GM18907 (cell line): Measurements from ENCODE around the gene SAT2.
"Not testable (repeated sequence)": the region's sequence is repeated elsewhere in the genome, so short reads cannot be mapped to it uniquely, and the experiment has no call there.

ENCODE experiments used
- ATAC-seq: cut with Tn5 transposase; IDR thresholded peaks from one replicate; pipeline ENCODE4 v1.9.1; 2021; ENCODE audit warnings: mild to moderate bottlenecking, moderate library complexity; ENCODE audit not compliant: unreplicated experiment

The SAT2 gene

GRCh38 chr17:7627250-7628121 is at the start of gene SAT2:
SAT2 (minus strand) TSS chr17:7627821; CDS start chr17:7627635, 186 bp downstream.
- ATAC-seq = peak; percentile 82

GRCh38 chr17:7676533-7676932 is 48.9 kb upstream of the SAT2 start:
- ATAC-seq = no peak

- ATAC-seq = no peak
Measured at GRCh38 chr17:7674934-7675333, 47.3 kb upstream of the SAT2 start.

DNA sequence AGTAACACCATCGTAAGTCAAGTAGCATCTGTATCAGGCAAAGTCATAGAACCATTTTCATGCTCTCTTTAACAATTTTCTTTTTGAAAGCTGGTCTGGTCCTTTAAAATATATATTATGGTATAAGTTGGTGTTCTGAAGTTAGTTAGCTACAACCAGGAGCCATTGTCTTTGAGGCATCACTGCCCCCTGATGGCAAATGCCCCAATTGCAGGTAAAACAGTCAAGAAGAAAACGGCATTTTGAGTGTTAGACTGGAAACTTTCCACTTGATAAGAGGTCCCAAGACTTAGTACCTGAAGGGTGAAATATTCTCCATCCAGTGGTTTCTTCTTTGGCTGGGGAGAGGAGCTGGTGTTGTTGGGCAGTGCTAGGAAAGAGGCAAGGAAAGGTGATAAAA is 45.6 kb upstream of the SAT2 start:
- ATAC-seq = no peak

GRCh38 chr17:7668482-7668881 is 40.9 kb upstream of the SAT2 start:
- ATAC-seq = no peak

GRCh38 chr17:7667656-7668406 is 40.2 kb upstream of the SAT2 start:
- no peak for ATAC-seq

- ATAC-seq = no peak
Measured at GRCh38 chr17:7656958-7657609, 29.5 kb upstream of the SAT2 start.

DNA sequence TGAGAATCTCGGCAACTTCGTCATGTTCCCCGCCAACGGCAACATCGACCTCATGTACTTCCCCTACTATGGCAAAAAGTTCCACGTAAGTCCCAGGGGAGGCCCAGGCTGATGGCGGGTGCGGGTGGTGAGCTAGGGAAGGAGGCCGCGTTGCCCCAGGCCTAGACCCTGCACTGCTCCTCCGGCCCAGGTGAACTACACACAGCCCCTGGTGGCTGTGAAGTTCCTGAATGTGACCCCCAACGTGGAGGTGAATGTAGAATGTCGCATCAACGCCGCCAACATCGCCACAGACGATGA is 27.9 kb upstream of the SAT2 start:
- ATAC-seq = no peak

- ATAC-seq = no peak
Measured at GRCh38 chr17:7654832-7655540, 27.4 kb upstream of the SAT2 start.

GRCh38 chr17:7652388-7653356 is 25.1 kb upstream of the SAT2 start:
- ATAC-seq = no peak

DNA sequence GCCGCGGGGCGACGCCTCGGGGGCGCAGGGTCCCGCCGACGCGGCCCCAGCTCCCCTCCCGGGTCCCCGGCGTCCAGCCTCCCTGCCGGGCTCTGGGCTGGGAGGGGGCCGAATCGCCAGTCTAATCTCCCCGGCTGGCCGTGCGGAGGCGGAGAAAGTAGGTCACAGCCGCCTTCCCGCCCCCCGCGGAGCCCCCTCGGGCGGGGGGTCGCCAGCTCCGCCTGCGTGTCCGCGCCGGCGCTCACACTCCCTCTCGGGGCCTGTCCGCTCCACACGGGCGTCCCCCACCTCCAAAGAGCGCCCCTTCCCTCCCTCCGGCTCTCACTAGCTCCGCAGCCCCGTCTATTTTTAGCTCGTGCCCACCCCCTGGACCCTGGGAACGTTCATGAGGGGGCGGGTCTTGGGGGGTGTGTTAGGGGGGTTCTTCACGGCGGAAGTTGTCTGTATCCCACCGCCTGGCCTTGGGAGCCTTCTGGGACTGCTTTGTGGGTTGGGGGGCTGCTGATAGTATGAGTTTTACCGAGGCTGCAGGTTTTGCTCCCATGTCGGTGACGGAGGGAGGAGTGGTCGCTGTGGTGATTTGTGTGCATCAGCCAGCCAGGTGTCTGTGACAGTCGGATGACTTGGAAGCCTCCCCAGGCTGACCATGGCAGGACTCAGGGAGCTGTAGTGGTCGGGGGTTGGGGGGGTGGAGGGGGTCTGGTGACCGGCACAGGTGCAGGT is 24.2 kb upstream of the SAT2 start:
- no peak for ATAC-seq

- ATAC-seq = no peak
Measured at GRCh38 chr17:7651097-7651664, 23.6 kb upstream of the SAT2 start.

- ATAC-seq = no peak
Measured at GRCh38 chr17:7650509-7651096, 23.0 kb upstream of the SAT2 start, which contains the start of gene ATP1B2. ATP1B2 (plus strand) TSS chr17:7650926; CDS start chr17:7651519, 593 bp downstream.

- no peak for ATAC-seq
Measured at GRCh38 chr17:7647018-7647417, 19.4 kb upstream of the SAT2 start.

DNA sequence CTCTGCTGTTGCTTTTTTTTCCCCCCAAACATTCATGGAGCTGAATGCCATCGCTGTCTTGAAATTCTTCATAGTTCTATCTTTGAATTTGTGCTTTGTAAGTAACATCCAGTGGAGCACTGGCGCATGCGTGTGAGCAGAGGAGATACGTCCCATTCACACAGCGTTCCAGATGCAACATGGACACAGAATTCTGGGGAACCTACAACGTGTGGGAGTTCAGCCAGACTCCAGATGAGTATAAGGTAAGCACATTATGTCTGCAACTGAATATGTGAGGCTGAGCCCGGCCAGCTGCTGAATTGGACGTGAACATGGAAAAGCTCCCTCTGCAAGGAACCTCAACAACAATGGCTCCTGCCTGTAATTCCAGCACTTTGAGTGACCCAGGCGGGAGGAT is 18.8 kb upstream of the SAT2 start:
- ATAC-seq = no peak

GRCh38 chr17:7644775-7645174 is 17.2 kb upstream of the SAT2 start:
- ATAC-seq = no peak

- not testable (repeated sequence) for ATAC-seq
Measured at GRCh38 chr17:7641635-7642034, 14.0 kb upstream of the SAT2 start.

- no peak for ATAC-seq
Measured at GRCh38 chr17:7640783-7641182, 13.2 kb upstream of the SAT2 start.

DNA sequence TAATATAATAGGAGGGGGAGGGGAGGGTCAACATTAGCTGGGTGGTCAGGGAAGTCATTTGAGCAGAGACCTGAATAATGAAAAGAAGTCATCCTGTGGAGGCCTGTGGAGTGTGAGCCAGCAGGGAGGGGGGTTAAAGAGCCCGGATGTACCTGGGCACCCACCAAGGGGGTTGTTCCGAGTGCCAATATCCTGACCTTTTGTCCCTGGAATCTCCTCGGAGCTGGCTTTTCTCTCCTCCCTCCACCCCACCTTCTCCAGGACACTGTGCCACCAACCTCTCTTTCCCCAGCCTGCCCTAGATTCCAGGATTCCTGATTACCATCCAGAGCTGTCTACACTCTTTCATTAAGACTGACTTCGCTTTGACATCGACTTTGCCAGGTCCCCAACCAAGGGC is 8.5 kb upstream of the SAT2 start:
- no peak for ATAC-seq
